ENCODE measurements around the gene SAMM50.
A peak's percentile ranks its signal among the peaks of the same experiment; 100 is the strongest.

Gene SAMM50

GRCh38 chr22:43955040-43955882 is at the start of gene SAMM50:
Gene SAMM50, plus strand, starts transcription at chr22:43955442. Its CDS starts 136 bp downstream, at chr22:43955578.
- Histone ChIP-seq H3K4me1 (peaks cover 22 to 31% (median 26%) of the 10 kb centered on the region in 10 experiments), H3K36me3 (peaks cover 0 to 17% (median 2%) of the 10 kb centered on the region in 11 experiments; a peak in 5 of 22 replicates), H4K20me1 (peaks cover 0 to 35% (median 15%) of the 10 kb centered on the region in 11 experiments; a peak in 15 of 22 replicates), H3K4me3 (peak within 1 kb of the TSS; percentile 66 to 97 (median 86)), H3K4me2 (peak within 1 kb of the TSS; percentile 87 to 98 (median 92)), H3K9ac (peak within 1 kb of the TSS; percentile 80 to 88 (median 85)), H3K27ac (peak within 1 kb of the TSS; percentile 58 to 92 (median 80); a peak in 21 of 22 replicates), H3K27me3 (no peaks in the 10 kb centered on the region; a peak in 1 of 22 replicates), H3K9me3 (replicated peaks in 1 of 11) (no peaks in the 10 kb centered on the region)
- no peak for TF ChIP-seq Cebpa-rat (IDR thresholded peaks at IDR 0.05)

GRCh38 chr22:43905681-43906080 is 49.6 kb upstream of the SAMM50 start:
- no peak overlapping the region for H3K27ac ChIP-seq
- TF ChIP-seq Cebpa-rat (IDR thresholded peaks at IDR 0.05), result no peak
- no peaks in the 10 kb centered on the region for H3K36me3 ChIP-seq
- no peaks in the 10 kb centered on the region for H3K9me3 ChIP-seq (replicated peaks in 1 of 11)
- H3K4me3 ChIP-seq, result no peak overlapping the region
- no peak overlapping the region for H3K9ac ChIP-seq
- no peak overlapping the region for H3K4me2 ChIP-seq
- peaks cover 0 to 4% (median 0%) of the 10 kb centered on the region in 11 experiments; a peak in 1 of 22 replicates for H4K20me1 ChIP-seq
- H3K4me1 ChIP-seq, result no peaks in the 10 kb centered on the region
- no peaks in the 10 kb centered on the region for H3K27me3 ChIP-seq

GRCh38 chr22:43909708-43910107 is 45.5 kb upstream of the SAMM50 start:
- no peak overlapping the region for H3K9ac ChIP-seq
- H3K4me3 ChIP-seq, result no peak overlapping the region
- no peaks in the 10 kb centered on the region for H3K27me3 ChIP-seq
- no peaks in the 10 kb centered on the region for H3K9me3 ChIP-seq (replicated peaks in 1 of 11)
- H3K4me1 ChIP-seq, result no peaks in the 10 kb centered on the region
- no peaks in the 10 kb centered on the region; a peak in 1 of 22 replicates for H4K20me1 ChIP-seq
- H3K36me3 ChIP-seq, result no peaks in the 10 kb centered on the region
- no peak overlapping the region for H3K4me2 ChIP-seq
- no peak for TF ChIP-seq Cebpa-rat (IDR thresholded peaks at IDR 0.05)
- H3K27ac ChIP-seq, result no peak overlapping the region

GRCh38 chr22:43910178-43910695 is 45.0 kb upstream of the SAMM50 start:
- H3K36me3 ChIP-seq, result no peaks in the 10 kb centered on the region
- H3K4me2 ChIP-seq, result no peak overlapping the region
- no peaks in the 10 kb centered on the region for H3K4me1 ChIP-seq
- H3K9ac ChIP-seq, result no peak overlapping the region
- no peaks in the 10 kb centered on the region for H3K27me3 ChIP-seq
- H3K27ac ChIP-seq, result no peak overlapping the region
- H3K9me3 ChIP-seq (replicated peaks in 1 of 11), result no peaks in the 10 kb centered on the region
- H3K4me3 ChIP-seq, result no peak overlapping the region
- no peak for TF ChIP-seq Cebpa-rat (IDR thresholded peaks at IDR 0.05)
- no peaks in the 10 kb centered on the region; a peak in 1 of 22 replicates for H4K20me1 ChIP-seq

- Histone ChIP-seq H3K36me3 (no peaks in the 10 kb centered on the region), H4K20me1 (no peaks in the 10 kb centered on the region; a peak in 1 of 22 replicates), H3K4me1 (no peaks in the 10 kb centered on the region), H3K27ac (no peak overlapping the region), H3K4me2 (no peak overlapping the region), H3K4me3 (no peak overlapping the region), H3K9ac (no peak overlapping the region), H3K9me3 (replicated peaks in 1 of 11) (no peaks in the 10 kb centered on the region), H3K27me3 (no peaks in the 10 kb centered on the region)
- TF ChIP-seq Cebpa-rat (IDR thresholded peaks at IDR 0.05), result no peak
Measured at GRCh38 chr22:43911351-43911750, 43.9 kb upstream of the SAMM50 start.

GRCh38 chr22:43917521-43917920 is 37.7 kb upstream of the SAMM50 start:
- no peaks in the 10 kb centered on the region for H3K27me3 ChIP-seq
- H3K27ac ChIP-seq, result no peak overlapping the region
- no peak overlapping the region for H3K9ac ChIP-seq
- no peaks in the 10 kb centered on the region; a peak in 2 of 22 replicates for H4K20me1 ChIP-seq
- no peak overlapping the region for H3K4me3 ChIP-seq
- peak overlapping the region in 1 of 11 experiments; percentile 30; a peak in 2 of 22 replicates for H3K4me2 ChIP-seq
- no peaks in the 10 kb centered on the region for H3K36me3 ChIP-seq
- H3K4me1 ChIP-seq, result peaks cover 0 to 23% (median 5%) of the 10 kb centered on the region in 10 experiments; a peak in 8 of 20 replicates
- no peaks in the 10 kb centered on the region for H3K9me3 ChIP-seq (replicated peaks in 1 of 11)
- no peak for TF ChIP-seq Cebpa-rat (IDR thresholded peaks at IDR 0.05)

- Histone ChIP-seq H3K36me3 (no peaks in the 10 kb centered on the region), H3K4me2 (no peak overlapping the region), H4K20me1 (peaks cover 0 to 4% (median 0%) of the 10 kb centered on the region in 11 experiments; a peak in 3 of 22 replicates), H3K27me3 (peaks cover 4 to 8% (median 7%) of the 10 kb centered on the region in 11 experiments; a peak in 20 of 22 replicates), H3K4me1 (peaks cover 11 to 35% (median 18%) of the 10 kb centered on the region in 10 experiments; a peak in 16 of 20 replicates), H3K27ac (no peak overlapping the region), H3K4me3 (no peak overlapping the region), H3K9me3 (replicated peaks in 1 of 11) (no peaks in the 10 kb centered on the region), H3K9ac (no peak overlapping the region)
- no peak for TF ChIP-seq Cebpa-rat (IDR thresholded peaks at IDR 0.05)
Measured at GRCh38 chr22:43919106-43919973, 35.9 kb upstream of the SAMM50 start.

GRCh38 chr22:43921370-43921769 is 33.9 kb upstream of the SAMM50 start:
- Histone ChIP-seq H3K27ac (no peak overlapping the region), H3K9ac (no peak overlapping the region), H3K36me3 (no peaks in the 10 kb centered on the region), H4K20me1 (peaks cover 0 to 5% (median 0%) of the 10 kb centered on the region in 11 experiments; a peak in 3 of 22 replicates), H3K27me3 (peaks cover 11 to 19% (median 15%) of the 10 kb centered on the region in 11 experiments; a peak in 20 of 22 replicates), H3K9me3 (replicated peaks in 1 of 11) (no peaks in the 10 kb centered on the region), H3K4me2 (peak overlapping the region in 4 of 11 experiments; percentile 20 to 69 (median 50); a peak in 8 of 22 replicates), H3K4me3 (no peak overlapping the region), H3K4me1 (peaks cover 12 to 43% (median 19%) of the 10 kb centered on the region in 10 experiments; a peak in 16 of 20 replicates)
- no peak for TF ChIP-seq Cebpa-rat (IDR thresholded peaks at IDR 0.05)
